ENCODE data around the gene KIAA0930.

KIAA0930 gene

DNA sequence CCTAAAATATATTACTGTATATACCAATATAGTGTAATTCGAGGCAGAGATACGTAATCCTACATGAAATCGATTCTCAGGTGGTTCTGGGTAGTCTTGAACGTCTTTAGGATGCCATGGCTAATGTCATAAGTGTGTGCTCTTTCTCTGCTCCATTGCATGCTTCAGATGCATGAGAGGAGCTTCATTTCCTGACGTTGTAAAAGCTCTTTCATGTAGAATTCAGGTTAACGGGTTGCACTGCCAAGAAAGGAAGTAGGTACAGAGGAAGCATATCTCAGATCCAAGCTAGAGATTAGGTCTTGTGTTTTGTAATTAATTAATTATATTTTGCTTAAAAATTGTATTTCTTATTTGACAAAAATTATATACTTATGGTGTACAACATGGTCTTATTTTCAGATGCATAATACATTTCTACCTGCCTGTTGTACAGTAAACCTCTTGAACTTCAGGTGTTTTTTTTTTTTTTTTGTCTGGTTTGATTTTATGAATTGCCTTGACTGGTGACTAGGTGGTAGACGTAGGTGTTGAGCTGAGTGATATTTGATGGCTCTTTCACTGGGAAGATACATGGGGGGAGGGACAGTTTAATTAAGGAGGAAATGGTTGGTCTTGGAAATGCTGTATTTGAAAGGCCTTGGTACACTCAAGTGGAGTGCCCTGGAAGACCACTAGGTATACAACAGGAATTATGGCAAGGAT is 67.7 kb downstream of the KIAA0930 start:
- no peak for DNase-seq (ENCODE audit: low spot score)

DNA sequence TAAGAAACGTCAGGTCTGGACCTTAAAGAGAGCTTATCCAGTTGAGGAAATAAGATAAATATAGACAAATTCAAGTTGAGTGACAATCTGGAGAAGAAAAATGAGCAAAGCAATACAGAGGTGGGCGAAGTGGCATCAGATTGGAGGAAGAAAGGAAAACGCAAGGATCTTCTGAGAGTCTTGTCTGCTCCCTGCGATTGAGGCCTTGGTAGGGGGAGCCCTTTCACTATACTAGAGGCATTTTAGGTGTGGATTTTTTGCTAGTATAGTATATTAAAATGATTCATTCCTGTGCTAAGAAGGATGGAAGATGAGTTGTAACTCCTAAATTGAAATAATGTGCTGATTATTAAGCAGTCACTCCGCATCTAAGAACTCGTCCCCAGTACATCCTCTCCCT is 68.9 kb downstream of the KIAA0930 start:
- DNase-seq (ENCODE audit: low spot score), result no peak

DNA sequence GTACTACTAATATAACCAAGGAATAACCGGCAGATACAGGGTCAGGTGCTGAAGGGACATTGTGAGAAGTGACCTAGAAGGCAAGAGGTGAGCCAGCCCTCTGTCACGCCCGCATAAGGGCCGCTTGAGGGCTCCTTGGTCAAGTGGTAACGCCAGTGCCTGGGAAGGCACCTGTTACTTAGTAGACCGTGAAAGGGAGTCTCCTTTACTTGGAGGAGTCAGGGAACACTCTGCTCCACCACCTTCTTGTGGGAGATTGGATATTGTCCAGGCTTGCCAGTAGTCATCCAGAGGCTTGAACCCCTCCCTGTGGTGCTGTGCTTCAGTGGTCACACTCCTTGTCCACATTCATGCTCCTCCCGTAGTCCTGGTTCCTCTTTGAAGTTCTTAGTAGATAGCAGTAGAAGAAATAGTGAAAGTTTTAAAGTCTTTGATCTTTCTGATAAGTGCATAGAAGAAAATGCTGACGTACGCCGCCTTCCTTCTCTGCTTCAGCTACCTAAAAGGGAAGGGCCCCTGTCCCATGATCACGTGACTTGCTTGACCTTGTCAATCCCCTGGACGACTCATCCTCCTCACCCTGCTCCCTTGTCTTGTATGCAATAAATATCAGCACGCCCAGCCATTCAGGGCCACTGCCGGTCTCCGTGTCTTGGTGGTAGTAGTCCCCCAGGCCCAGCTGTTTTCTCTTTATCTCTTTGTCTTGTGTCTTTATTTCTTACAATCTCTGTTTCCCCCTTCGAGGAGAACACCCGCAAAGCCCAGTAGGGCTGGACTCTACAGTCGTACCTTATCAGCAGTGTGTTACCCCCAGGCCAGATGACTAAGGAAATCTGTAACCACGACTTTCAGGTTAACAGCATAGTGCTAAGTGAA is 70.9 kb downstream of the KIAA0930 start:
- no peak for DNase-seq (ENCODE audit: low spot score)

DNA sequence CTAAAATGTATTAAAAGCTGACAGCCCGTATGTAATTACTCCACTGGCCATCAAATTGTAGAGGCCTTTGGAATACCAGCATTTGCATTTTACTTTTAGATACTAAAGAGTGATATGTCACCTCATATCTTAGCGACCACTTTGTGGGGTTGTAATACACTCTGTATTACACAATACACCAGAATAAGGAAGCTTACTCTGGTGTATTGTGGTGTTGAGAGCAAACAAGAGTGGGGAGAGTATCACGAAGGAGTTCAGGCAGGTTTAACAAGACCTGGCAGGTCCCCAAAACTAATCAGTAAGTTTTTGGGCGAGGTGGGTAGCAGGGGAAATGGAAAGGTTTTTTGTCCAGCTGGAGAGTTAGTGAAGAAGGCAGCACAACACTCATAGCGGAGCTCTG is 73.8 kb downstream of the KIAA0930 start:
- no peak for DNase-seq (ENCODE audit: low spot score)

DNA sequence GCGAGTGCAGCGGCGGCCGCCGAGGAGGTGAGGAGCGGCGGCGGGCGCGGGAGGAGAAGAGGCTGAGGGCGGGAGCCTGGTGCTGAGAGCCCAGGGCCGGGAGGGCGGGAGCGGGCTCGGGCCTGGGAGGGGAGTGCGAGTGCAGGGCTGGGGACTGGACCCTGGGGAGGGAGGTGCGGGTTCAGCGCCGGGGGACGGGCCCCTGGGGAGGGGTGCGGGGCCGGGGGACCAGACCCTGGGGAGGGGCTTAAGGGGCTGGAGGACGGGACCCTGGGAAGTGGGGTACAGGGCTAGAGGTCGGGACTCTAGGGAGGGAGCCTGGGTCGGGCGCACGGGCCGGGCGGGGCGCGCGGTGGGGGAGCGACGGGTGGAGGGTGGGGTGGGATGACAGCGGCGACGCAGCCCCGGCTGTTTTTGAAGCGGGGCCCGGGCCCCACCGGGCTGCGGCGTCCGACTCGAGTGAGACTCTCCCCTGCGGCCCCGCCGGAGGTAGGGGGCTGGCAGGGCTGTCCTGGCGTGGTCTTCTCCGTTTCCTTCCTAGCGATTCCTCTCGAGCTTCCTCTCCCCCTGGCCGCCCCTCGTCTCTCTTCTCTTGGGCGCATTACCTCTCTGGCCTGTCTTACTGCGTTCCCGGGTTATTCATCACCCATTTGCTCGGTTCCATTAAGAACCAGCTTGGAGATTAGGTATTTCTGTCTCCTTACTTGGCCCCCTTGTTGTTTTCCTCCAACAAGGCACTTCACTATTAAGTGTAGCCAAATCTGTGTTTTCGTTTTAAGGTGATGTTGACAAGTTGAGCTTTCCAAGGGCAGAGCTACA is 76.2 kb downstream of the KIAA0930 start:
- peak; percentile 43 for DNase-seq (ENCODE audit: low spot score)

DNA sequence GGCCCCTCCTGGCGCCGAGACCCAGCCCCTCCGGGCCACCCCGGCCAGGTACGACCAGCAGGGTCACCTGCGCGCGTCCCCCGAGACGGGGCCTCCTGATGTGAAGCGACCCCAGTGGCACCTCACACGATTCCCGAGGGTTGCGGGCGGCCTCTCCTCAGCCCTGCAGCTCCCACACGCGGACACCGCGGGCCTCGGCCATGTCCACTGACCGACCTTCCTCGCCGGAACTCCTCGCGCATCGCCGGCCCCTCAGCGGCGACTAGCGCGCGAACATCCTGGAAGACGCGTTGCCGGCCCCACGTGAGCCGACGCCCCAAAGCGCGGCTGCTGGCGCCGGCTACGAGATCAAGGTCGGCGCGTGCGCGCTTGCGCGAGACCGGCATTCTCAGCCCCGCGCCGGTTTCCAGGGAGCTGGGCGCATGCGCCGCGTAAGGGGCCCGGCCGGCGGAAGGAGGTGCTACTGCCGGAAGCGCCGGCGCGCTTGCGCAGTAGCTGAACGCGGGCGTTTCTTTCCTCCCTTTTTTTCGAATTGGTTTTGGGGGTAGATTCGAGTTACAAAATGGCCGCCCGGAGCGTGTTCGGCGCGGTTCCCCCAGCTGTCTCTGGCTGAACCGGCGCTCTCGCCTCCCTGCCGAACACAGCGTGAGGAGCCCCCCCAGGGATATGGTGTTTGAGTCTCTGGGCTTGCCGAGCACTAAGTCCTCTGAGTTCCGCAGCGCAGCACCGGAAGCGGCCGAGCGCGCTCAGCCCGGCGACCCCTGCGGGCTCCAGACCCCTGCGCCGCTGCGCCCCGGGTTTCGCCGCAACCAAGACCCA is 77.0 kb downstream of the KIAA0930 start, which contains the start of gene NUP50:
TSS of gene NUP50 (plus strand) at position 475 of the 819 bp plus-strand sequence. CDS start 4,253 bp downstream, outside the sequence.
- peak; percentile 100 for DNase-seq (ENCODE audit: low spot score)

DNA sequence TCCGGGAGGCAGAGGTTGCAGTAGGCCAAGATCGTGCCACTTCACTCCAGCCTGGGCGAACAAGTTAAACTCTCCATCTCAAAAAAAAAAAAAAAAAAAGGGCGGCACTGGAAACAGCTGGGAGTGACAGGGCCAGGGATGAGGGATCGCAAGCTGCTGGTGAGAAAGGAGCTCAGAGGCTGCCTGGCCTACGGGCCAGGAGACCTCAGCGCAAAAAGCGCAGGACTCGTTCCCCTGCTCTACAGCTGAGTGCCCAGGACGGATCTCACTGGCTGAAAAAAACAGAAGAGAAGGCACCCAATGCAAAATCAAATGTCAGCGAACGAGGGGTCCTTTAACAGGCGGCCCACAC is 77.6 kb downstream of the KIAA0930 start:
- DNase-seq (ENCODE audit: low spot score), result peak; percentile 37

DNA sequence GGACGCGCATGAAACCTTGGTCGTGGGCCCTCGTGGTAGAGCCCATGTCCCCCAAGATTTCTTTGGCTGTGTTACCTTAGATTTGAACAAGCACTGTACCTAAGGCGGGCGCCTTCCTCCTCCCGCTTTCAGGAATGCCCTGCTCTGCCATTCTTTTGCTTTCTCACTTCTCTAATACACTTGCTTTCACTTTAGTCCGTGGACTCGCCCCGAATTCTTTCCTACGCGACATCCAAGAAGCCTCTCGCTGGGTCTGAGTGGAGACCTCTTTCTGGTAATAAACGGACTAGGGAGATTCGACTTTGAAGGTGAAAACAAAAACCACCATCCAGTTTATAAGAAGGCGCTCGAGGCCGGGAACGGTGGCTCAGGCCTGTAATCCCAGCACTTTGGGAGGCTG is 78.2 kb downstream of the KIAA0930 start:
- DNase-seq (ENCODE audit: low spot score), result no peak

DNA sequence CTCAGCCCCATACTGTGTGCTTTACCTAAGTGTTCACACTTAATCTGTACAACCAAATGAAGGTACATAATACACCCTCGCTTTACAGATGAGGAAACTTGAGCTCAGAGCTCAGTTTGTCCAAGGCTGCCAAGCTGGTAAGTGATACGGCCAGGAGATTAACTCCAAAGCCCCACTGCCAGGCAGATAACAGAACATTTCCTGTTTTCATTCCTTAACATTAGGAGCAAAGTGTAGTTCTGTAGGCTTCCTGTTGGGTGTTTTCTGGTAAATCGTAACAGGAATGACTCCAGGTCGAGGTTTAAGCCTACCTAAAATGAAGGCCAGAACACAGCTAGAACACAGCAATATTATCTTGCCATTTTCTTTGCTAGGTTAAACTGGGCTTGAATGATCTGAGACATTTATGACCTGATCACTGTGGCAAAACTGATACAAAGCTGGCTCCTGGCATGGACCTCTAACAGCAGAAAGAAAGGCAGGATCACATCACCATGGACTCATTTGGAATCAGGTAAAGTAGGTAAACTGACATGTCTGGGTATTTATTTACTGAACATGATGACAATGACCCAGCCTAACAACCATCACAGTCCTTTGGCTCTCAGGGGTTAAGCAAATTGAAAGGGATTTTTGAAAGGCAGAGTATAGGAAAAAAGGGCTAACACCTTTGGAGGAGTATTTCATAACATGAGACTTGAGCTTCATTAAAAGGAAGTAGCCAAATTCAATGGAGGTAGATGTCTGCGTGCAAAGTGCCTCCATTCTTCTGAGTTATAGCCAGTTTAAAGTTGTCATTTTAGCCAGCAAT is 80.8 kb downstream of the KIAA0930 start:
- no peak for DNase-seq (ENCODE audit: low spot score)

DNA sequence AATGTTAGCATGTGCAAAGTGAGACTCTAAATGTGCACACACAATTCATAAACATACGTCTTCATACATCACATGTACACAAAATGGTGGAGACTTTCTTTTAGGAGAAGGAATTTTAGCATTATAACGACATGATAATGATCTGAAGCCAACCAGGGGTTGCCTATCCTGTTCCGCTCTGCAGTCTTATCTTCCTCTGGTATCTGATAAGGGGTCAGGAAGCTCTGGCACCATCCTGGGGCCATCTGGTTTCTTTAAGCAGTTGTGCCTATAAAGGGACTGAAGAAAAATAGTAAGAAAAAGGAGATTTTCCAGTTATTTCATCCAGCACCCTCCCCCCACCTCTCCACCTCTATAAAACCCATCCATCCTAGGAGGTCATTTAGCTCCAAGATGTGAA is 82.8 kb downstream of the KIAA0930 start:
- DNase-seq (ENCODE audit: low spot score), result no peak

DNA sequence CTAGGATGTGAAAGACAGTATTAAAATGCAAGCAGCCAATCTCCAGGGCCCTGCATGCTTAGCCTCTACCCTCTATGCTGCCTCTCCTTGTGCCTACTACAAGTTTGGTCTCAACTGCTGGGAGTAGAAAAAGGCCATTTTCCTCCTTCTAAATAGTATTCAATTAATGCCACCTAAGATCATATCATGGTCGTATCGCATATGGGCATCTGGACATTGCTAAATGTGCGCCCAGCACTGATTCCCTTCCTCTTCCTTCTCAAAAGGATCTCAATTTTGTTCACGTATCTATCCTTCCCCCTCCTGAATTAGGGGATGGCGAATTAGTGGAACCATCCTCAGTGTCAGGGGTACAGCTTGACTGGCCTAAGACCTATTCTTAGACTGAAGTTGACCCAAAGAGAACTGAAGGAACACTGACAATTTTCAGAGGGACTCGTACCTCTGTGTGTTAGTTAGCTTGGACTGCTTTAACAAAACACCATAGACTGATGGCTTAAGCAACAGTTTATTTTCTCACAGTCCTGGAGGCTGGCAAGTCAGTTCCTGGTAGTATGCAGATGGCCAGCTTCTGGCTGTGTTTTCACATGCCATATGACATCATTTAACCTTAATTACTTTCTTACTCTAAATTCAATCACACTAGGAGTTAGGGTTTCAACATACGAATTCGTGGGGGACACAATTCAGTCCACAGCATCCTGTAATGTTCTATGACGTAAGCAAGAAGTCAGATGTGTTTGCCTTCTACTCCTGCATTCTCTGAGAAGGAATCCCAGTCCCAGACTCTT is 85.4 kb downstream of the KIAA0930 start:
- DNase-seq (ENCODE audit: low spot score), result peak; percentile 13

DNA sequence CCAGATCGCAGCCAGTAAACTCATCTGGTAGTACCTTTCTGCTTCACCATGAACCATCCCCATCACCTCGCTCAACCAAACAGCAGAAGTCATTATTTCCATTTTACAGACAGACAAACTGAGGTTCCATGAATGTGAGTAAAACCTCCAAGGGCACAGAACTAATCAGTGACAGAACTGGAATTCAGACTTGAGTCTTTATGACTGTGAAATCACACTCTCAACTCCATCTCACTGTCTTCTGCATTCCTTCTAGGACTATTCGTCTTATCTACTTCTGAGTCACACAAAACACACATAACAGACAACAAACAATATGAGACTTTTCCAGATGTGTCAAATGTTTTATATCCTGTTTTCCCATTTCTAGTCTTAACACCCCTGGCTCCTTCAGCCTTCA is 86.3 kb downstream of the KIAA0930 start:
- no peak for DNase-seq (ENCODE audit: low spot score)

DNA sequence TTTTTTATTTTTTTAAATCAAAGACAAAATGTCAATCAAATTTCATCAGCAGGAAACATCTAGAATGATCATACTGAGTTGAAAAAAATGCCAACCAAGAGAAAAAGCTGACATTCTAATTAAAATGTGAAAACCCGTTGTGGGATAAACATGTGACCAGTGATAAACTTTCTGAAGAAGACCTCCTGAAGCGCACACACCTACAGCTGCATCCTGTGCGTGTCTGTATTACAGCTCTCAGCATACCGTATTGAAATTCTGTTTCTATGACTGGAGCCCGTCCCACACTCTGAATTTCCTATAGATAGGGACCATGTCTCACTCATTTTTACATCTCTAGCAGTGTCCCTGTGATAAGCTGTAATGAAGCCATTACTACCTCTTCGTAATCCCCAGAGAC is 89.2 kb downstream of the KIAA0930 start:
- no peak for DNase-seq (ENCODE audit: low spot score)

DNA sequence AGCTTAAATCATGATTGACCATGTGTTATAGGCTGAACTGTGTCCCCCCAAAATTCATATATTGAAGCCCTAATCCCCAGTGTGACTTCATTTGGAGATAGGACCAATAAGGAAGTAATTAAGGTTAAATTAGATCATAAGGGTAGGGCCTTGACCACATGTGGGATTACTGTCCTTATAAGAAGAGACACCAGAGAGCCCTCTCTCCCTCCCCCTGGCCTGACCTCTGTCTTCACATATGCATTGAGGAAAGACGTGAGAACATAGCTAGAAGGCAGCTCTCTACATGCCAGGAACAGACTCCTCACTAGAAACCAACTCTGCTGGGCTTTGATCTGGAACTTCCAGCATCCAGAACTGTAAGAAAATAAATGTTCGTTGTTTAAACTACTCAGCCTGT is 90.6 kb downstream of the KIAA0930 start:
- DNase-seq (ENCODE audit: low spot score), result peak; percentile 10

DNA sequence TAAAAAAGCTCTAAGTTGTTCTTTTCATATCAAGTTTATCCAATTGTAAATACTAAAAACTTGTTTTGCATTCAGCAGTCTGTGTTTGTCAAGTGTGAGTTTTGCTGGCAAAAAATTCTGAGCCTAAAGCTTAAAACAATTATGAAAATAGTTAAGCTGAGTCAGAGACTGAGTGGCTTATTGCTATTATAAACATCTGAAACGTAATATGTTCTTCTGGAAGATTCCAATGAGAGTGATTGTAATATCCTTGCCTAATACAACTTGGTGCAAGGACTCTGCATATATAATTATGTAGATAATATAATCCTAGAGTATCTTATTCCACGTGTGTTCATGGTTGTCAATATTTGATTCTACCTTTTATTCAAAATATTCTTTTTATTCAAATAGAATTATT is 91.0 kb downstream of the KIAA0930 start:
- peak; percentile 21 for DNase-seq (ENCODE audit: low spot score)

DNA sequence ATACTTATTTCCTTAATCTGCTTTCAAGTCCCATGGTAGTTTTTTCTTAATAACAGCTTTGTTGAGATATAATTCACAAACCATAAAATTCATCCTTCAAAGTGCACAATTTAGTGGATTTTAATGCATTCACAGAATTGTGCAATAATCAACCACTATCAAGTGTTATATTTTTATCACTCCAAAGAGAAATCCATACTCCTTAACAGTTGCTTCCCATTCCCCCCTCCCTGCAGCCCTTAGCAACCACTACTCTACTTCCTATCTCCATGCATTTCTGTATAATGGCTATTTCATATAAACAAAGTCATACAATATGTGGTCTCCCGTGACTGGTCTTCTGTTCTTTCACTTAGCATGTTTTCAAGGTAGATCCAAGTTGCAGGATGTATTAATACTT is 95.8 kb downstream of the KIAA0930 start:
- DNase-seq (ENCODE audit: low spot score), result no peak

DNA sequence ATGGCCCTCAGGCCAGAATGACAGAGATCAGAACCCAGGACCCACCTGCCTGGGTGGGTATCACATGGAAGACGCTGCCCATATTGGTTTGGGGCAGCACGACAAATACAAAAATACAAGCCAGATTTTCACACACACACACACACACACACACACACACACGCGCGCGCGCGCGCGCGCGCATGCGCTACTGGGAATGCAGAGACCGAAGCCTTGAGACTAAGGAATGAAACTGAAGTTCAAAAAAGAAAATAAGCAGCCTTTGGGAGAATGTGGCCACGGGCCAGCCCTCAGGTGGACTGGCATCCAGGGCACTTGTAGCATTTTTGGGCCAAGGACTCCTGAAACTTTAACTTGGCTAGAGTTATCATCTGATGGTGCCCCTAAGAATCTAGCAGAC is 98.3 kb downstream of the KIAA0930 start:
- no peak for DNase-seq (ENCODE audit: low spot score)

Measured in AG20443 (cell line).